Mesenchymal stem cell (in vitro differentiated cells and primary cell): ENCODE results near the gene MTMR1.

Source experiments
- DNase-seq: peaks from one replicate; pipeline ENCODE4 v3.0.0-alpha.2; 2013
- H2AFZ ChIP-seq: one replicate; pipeline ENCODE4 v1.6.1; 2013; ENCODE audit warnings: low read depth, mild to moderate bottlenecking, control low read depth, inconsistent platforms, low read length, moderate library complexity
- H2AK5ac ChIP-seq: 2 replicates; pipeline ENCODE4 v1.6.1; 2013; ENCODE audit warnings: low read length, moderate library complexity, mild to moderate bottlenecking, inconsistent platforms; ENCODE audit not compliant: severe bottlenecking
- H2BK120ac ChIP-seq: one replicate; pipeline ENCODE4 v1.6.1; 2013; ENCODE audit warnings: low read depth, mild to moderate bottlenecking, inconsistent platforms, low read length, moderate library complexity
- H2BK12ac ChIP-seq, 2 experiments: one replicate each; pipeline ENCODE4 v1.6.1; 2013; ENCODE audit warnings: inconsistent platforms in 2 of 2, low read length in 2 of 2, mild to moderate bottlenecking in 2 of 2, moderate library complexity in 2 of 2, control low read depth in 1 of 2
- H2BK15ac ChIP-seq: one replicate; pipeline ENCODE4 v1.6.1; 2013; ENCODE audit warnings: mild to moderate bottlenecking, low read depth, inconsistent platforms; ENCODE audit not compliant: poor library complexity, severe bottlenecking
- H2BK5ac ChIP-seq: 2 replicates; pipeline ENCODE4 v1.6.1; 2013; ENCODE audit warnings: low read depth, mild to moderate bottlenecking, low read length, control low read depth, inconsistent platforms; ENCODE audit not compliant: poor library complexity, severe bottlenecking
- H3K14ac ChIP-seq, 2 experiments: one replicate each; pipeline ENCODE4 v1.6.1; 2013; ENCODE audit warnings: inconsistent platforms in 2 of 2, low read length in 2 of 2, control low read depth in 1 of 2, mild to moderate bottlenecking in 1 of 2, moderate library complexity in 1 of 2
- H3K18ac ChIP-seq, 2 experiments: one replicate each; pipeline ENCODE4 v1.6.1; 2013; ENCODE audit warnings: inconsistent platforms in 2 of 2, low read length in 2 of 2, control low read depth in 1 of 2, low read depth in 1 of 2, mild to moderate bottlenecking in 1 of 2
- H3K23ac ChIP-seq, 2 experiments: one replicate each; pipeline ENCODE4 v1.6.1; 2013; ENCODE audit warnings: inconsistent platforms in 2 of 2, low read length in 2 of 2, mild to moderate bottlenecking in 2 of 2, moderate library complexity in 2 of 2, control low read depth in 1 of 2
- H3K27ac ChIP-seq: 2 replicates; pipeline ENCODE4 v1.5.1; 2013; ENCODE audit warnings: mild to moderate bottlenecking, moderate library complexity, low read length, control low read depth, inconsistent platforms; ENCODE audit not compliant: poor library complexity, severe bottlenecking
- H3K27me3 ChIP-seq, 2 experiments: 2 replicates each; pipeline versions ENCODE4 v1.6.1 to v1.7.0; 2013; ENCODE audit warnings: low read length in 2 of 2, mild to moderate bottlenecking in 2 of 2, moderate library complexity in 2 of 2, control low read depth in 1 of 2, inconsistent platforms in 1 of 2; ENCODE audit not compliant: control insufficient read depth in 1 of 2, insufficient read depth in 1 of 2
- H3K36me3 ChIP-seq, 2 experiments: 2 replicates each; pipeline versions ENCODE4 v1.6.1 to v1.7.0; 2013; ENCODE audit warnings: low read length in 2 of 2, control low read depth in 1 of 2, inconsistent platforms in 1 of 2, low read depth in 1 of 2, mild to moderate bottlenecking in 1 of 2; ENCODE audit not compliant: insufficient read depth in 2 of 2, control insufficient read depth in 1 of 2
- H3K4ac ChIP-seq, 2 experiments: one replicate each; pipeline ENCODE4 v1.6.1; 2013; ENCODE audit warnings: inconsistent platforms in 2 of 2, low read length in 2 of 2, mild to moderate bottlenecking in 2 of 2, moderate library complexity in 2 of 2, control low read depth in 1 of 2, low read depth in 1 of 2
- H3K4me1 ChIP-seq: 2 replicates; pipeline ENCODE4 v1.6.1; 2013; ENCODE audit warnings: low read depth, low read length, control low read depth; ENCODE audit not compliant: control insufficient read depth, insufficient read depth
- H3K4me2 ChIP-seq: 2 replicates; pipeline ENCODE4 v1.6.1; 2013; ENCODE audit warnings: low read length, mild to moderate bottlenecking, inconsistent platforms; ENCODE audit not compliant: poor library complexity, severe bottlenecking
- H3K4me3 ChIP-seq, 2 experiments: 2 replicates each; pipeline versions ENCODE4 v1.5.1 to v1.7.0; 2013; ENCODE audit warnings: low read length in 2 of 2, mild to moderate bottlenecking in 2 of 2, control low read depth in 1 of 2, low read depth in 1 of 2; ENCODE audit not compliant: insufficient read depth in 1 of 2
- H3K79me1 ChIP-seq: replicated peaks from 2 replicates; pipeline ENCODE4 v1.6.1; 2013; ENCODE audit warnings: mild to moderate bottlenecking, control low read depth, low read length, inconsistent platforms; ENCODE audit not compliant: poor library complexity, severe bottlenecking
- H3K9ac ChIP-seq: 2 replicates; pipeline ENCODE4 v1.7.0; 2013; ENCODE audit warnings: mild to moderate bottlenecking, low read length, moderate library complexity
- H3K9me3 ChIP-seq: 2 replicates; pipeline ENCODE4 v1.7.0; 2013; ENCODE audit warnings: mild to moderate bottlenecking, low read length; ENCODE audit not compliant: control insufficient read depth
- H4K8ac ChIP-seq: one replicate; pipeline ENCODE4 v1.6.1; 2013; ENCODE audit warnings: inconsistent platforms, mild to moderate bottlenecking, low read length, moderate library complexity
- H4K91ac ChIP-seq: one replicate; pipeline ENCODE4 v1.6.1; 2013; ENCODE audit warnings: mild to moderate bottlenecking, low read length, inconsistent platforms
- WGBS: methylation state at CpG from one replicate; pipeline ENCODE4 v1.1.7; 2013; ENCODE audit warnings: mixed read lengths; 5-methylcytosine and 5-hydroxymethylcytosine counted together

Gene MTMR1

DNA sequence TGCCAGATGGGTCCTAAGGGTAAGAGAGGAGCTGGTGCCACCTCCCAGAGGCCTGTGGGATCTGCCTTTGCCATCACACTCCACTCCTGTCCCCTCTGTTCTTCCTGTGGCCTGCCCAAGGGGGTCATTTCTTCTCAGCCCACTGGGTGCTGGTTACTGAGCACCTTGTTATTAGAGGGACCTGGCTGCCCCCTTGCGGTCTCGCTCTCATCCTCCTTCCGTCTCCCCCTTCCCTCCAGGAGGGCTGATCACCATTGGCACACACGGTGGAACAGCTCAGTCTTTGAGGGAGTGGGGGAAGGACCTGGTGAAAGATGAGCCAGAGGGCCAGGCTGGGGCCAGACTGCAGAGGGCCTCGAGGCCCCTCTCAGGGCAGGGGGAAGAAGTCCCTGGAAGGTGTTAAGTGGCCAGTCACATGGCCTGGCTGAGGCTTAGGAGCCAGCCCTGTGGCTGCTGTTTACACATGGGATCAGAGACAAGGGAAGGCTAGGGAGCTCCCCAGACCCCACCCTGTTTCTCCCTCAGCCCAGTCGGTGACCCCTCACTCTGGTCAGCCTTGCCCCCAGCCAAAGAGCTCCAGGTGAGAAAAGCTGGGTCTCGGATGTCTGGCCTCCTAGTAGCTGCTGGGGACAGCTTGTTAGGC lies 68.1 kb downstream of the MTMR1 start:
- H4K8ac ChIP-seq = no peak overlapping the region
- H3K4ac ChIP-seq = no peak overlapping the region
- no peak overlapping the region for H3K4me3 ChIP-seq
- H3K18ac ChIP-seq = no peak overlapping the region
- no peak for DNase-seq
- H4K91ac ChIP-seq = no peak overlapping the region
- H3K9me3 ChIP-seq = no peaks in the 10 kb centered on the region
- H3K14ac ChIP-seq = no peak overlapping the region
- H3K27ac ChIP-seq = no peak overlapping the region
- H2BK5ac ChIP-seq = no peak overlapping the region
- H3K27me3 ChIP-seq = no peaks in the 10 kb centered on the region
- 100% methylated on average over 1 of the region's 7 CpGs for WGBS
- H3K4me1 ChIP-seq = peaks cover 11% of the 10 kb centered on the region
- H3K79me1 ChIP-seq = peaks cover 3% of the 10 kb centered on the region
- no peak overlapping the region for H2BK15ac ChIP-seq
- H3K36me3 ChIP-seq = peaks cover 6 to 39% of the 10 kb centered on the region in 2 experiments
- H3K23ac ChIP-seq = no peak overlapping the region
- H3K9ac ChIP-seq = no peak overlapping the region
- no peak overlapping the region for H2BK120ac ChIP-seq
- no peak overlapping the region for H2AK5ac ChIP-seq
- no peak overlapping the region for H2AFZ ChIP-seq
- H2BK12ac ChIP-seq = no peak overlapping the region
- no peak overlapping the region for H3K4me2 ChIP-seq

DNA sequence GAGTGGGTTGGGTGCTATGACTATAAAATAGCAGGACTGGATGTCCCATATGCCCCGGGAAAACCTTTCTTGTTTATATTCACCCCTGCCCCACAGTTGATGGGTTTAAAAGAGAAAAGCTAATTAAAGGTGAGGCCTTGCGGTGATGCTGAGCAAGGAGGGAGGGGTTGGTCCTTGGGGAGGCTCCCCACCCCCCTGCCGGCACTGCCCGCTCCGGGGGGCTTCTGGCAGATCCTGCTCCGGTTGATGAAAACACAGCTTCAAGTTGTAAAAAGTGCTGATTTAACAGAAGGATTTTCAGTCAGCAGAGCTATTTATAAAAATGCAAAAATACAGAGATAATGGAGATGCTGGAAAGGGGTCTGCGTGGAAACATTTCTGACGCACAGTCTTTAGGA lies 68.6 kb downstream of the MTMR1 start:
- H2BK12ac ChIP-seq = no peak overlapping the region
- no peak for DNase-seq
- no peak overlapping the region for H2BK5ac ChIP-seq
- no peak overlapping the region for H3K9ac ChIP-seq
- H4K91ac ChIP-seq = no peak overlapping the region
- no peak overlapping the region for H3K18ac ChIP-seq
- H2BK15ac ChIP-seq = no peak overlapping the region
- no peaks in the 10 kb centered on the region for H3K9me3 ChIP-seq
- no peak overlapping the region for H3K4ac ChIP-seq
- no peak overlapping the region for H3K4me3 ChIP-seq
- H3K23ac ChIP-seq = no peak overlapping the region
- no peak overlapping the region for H2AFZ ChIP-seq
- peaks cover 14% of the 10 kb centered on the region for H3K4me1 ChIP-seq
- no peak overlapping the region for H3K14ac ChIP-seq
- H2BK120ac ChIP-seq = no peak overlapping the region
- H3K36me3 ChIP-seq = peaks cover 6 to 43% of the 10 kb centered on the region in 2 experiments
- no peak overlapping the region for H4K8ac ChIP-seq
- no peak overlapping the region for H3K27ac ChIP-seq
- no peaks in the 10 kb centered on the region for H3K27me3 ChIP-seq
- 95% methylated on average over 7 of the region's 8 CpGs for WGBS
- H3K4me2 ChIP-seq = no peak overlapping the region
- peaks cover 3% of the 10 kb centered on the region for H3K79me1 ChIP-seq
- H2AK5ac ChIP-seq = no peak overlapping the region

- H2BK120ac ChIP-seq = no peak overlapping the region
- H3K79me1 ChIP-seq = peaks cover 3% of the 10 kb centered on the region
- H4K91ac ChIP-seq = no peak overlapping the region
- DNase-seq = no peak
- no peak overlapping the region for H3K27ac ChIP-seq
- no peak overlapping the region for H3K23ac ChIP-seq
- 98% methylated on average over 26 of the region's 36 CpGs for WGBS
- no peak overlapping the region for H2AFZ ChIP-seq
- no peak overlapping the region for H3K4ac ChIP-seq
- H2BK5ac ChIP-seq = no peak overlapping the region
- no peaks in the 10 kb centered on the region for H3K27me3 ChIP-seq
- H3K4me2 ChIP-seq = no peak overlapping the region
- no peak overlapping the region for H2BK15ac ChIP-seq
- H4K8ac ChIP-seq = no peak overlapping the region
- peaks cover 20% of the 10 kb centered on the region for H3K4me1 ChIP-seq
- H3K36me3 ChIP-seq = peaks cover 6 to 41% of the 10 kb centered on the region in 2 experiments
- no peak overlapping the region for H2AK5ac ChIP-seq
- no peaks in the 10 kb centered on the region for H3K9me3 ChIP-seq
- no peak overlapping the region for H3K4me3 ChIP-seq
- no peak overlapping the region for H3K14ac ChIP-seq
- no peak overlapping the region for H3K9ac ChIP-seq
- H3K18ac ChIP-seq = no peak overlapping the region
- H2BK12ac ChIP-seq = no peak overlapping the region
Measured at GRCh38 chrX:150762258-150763165, 69.3 kb downstream of the MTMR1 start.

DNA sequence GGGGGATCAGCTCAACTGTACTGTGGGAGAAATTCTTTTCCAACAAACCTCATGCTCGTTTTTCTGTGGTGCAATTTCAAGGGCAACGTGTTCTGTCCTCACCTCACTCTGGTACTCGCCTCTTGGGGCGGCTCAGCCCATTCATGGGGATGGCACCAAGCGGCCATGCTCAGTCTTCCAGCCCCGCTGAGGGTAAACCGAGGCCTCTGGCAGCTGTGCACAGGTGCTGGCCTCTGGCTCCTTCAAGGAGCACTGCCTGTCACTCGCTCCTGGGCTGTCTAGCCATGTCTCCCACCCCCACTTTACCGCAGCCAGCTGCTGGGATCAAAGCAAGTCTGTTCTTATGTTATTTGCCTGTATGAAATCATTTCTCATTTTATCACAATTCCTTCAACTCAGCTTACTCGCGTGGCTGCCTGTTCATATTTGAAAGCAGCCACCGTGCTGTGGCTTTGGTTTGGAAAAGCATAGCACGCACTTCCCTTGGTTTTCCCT lies 70.2 kb downstream of the MTMR1 start:
- H2BK5ac ChIP-seq = no peak overlapping the region
- H3K79me1 ChIP-seq = peaks cover 3% of the 10 kb centered on the region
- H2AK5ac ChIP-seq = no peak overlapping the region
- no peak overlapping the region for H3K4me3 ChIP-seq
- no peak overlapping the region for H3K27ac ChIP-seq
- no peak overlapping the region for H3K23ac ChIP-seq
- no peak for DNase-seq
- H3K9ac ChIP-seq = no peak overlapping the region
- no peak overlapping the region for H2BK15ac ChIP-seq
- H3K14ac ChIP-seq = no peak overlapping the region
- no peak overlapping the region for H3K4me2 ChIP-seq
- peaks cover 24% of the 10 kb centered on the region for H3K4me1 ChIP-seq
- no peak overlapping the region for H3K18ac ChIP-seq
- H3K36me3 ChIP-seq = peaks cover 6 to 35% of the 10 kb centered on the region in 2 experiments
- H2BK12ac ChIP-seq = no peak overlapping the region
- no peaks in the 10 kb centered on the region for H3K27me3 ChIP-seq
- H4K8ac ChIP-seq = no peak overlapping the region
- H2AFZ ChIP-seq = no peak overlapping the region
- no peak overlapping the region for H3K4ac ChIP-seq
- H4K91ac ChIP-seq = no peak overlapping the region
- H2BK120ac ChIP-seq = no peak overlapping the region
- no peaks in the 10 kb centered on the region for H3K9me3 ChIP-seq
- WGBS = 94% methylated on average over 11 of the region's 13 CpGs
